A549 (cell line): ENCODE data around the gene TRIM29. TPM values are rescaled to one million over a fixed set of nuclear protein-coding genes. Genes with fewer than 3 reads are reported as not detected.

ENCODE experiments used
- ATAC-seq, 2 experiments: fragments of 200-7000 bp in 1 of 2; fragments of >200 bp in 1 of 2; cut with Nextera tagmentation in 1 of 2; cut with Tn5 transposase in 1 of 2; 3 replicates each; pipeline versions ENCODE4 v1.8.0 to v1.9.1; 2018 to 2020; ENCODE audit warnings: mild to moderate bottlenecking in 1 of 2, moderate library complexity in 1 of 2
- CTCF ChIA-PET: fragments of 300-600 bp; sonication (Branson Sonifier 250); formaldehyde crosslinking; extraction: SDS; loops from one replicate; lab custom pipeline; 2021; ENCODE audit warnings: antibody characterized with exemption, inconsistent platforms; lab: Yijun Ruan, JAX
- POLR2A ChIA-PET: fragments of 350-600 bp; formaldehyde crosslinking; extraction: SDS; loops from one replicate; lab custom pipeline; 2021; ENCODE audit warnings: antibody characterized with exemption, inconsistent platforms; lab: Yijun Ruan, JAX
- DNase-seq, 2 experiments: peaks; one replicate each; pipeline versions ENCODE4 v3.0.0 to v3.0.0-alpha.2; 2011 to 2016; ENCODE audit warnings: low read depth in 1 of 2, low spot score in 1 of 2
- FAIRE-seq: peaks from 2 replicates; lab custom pipeline; 2011; peaks lifted over from hg19 to GRCh38; lab: Jason Lieb, UNC
- H3K27ac ChIP-seq, 2 experiments: fragments of >200 bp; sonication (Bioruptor Twin); formaldehyde crosslinking; 3 replicates each; pipeline ENCODE4 v1.5.1; 2016 to 2017
- H3K4me1 ChIP-seq: fragments of >200 bp; sonication (Bioruptor Twin); formaldehyde crosslinking; 3 replicates; pipeline ENCODE4 v1.6.1; 2016
- H3K4me2 ChIP-seq: fragments of >200 bp; sonication (Bioruptor Twin); formaldehyde crosslinking; 3 replicates; pipeline ENCODE4 v1.6.1; 2016
- H3K4me3 ChIP-seq: fragments of >200 bp; sonication (Bioruptor Twin); formaldehyde crosslinking; 3 replicates; pipeline ENCODE4 v1.5.1; 2016
- H3K9me3 ChIP-seq: fragments of >200 bp; sonication (Bioruptor Twin); formaldehyde crosslinking; 3 replicates; pipeline ENCODE4 v1.6.1; 2016
- BHLHE40 ChIP-seq: IDR thresholded peaks from 2 replicates; pipeline ENCODE4 v1.6.1; 2012; ENCODE audit warnings: low read depth, low read length, inconsistent platforms
- CBX2 ChIP-seq: fragments of 200-600 bp; sonication (generic); IDR thresholded peaks from 2 replicates; pipeline ENCODE4 v1.6.1; 2016; ENCODE audit warnings: low read depth, mild to moderate bottlenecking, borderline replicate concordance
- CBX8 ChIP-seq: fragments of 200-600 bp; sonication (generic); IDR thresholded peaks from 2 replicates; pipeline ENCODE4 v1.6.1; 2016
- CHD2 ChIP-seq: fragments of 150-350 bp; IDR thresholded peaks from 2 replicates; pipeline ENCODE4 v1.6.1; 2014; ENCODE audit warnings: low read length; ENCODE audit not compliant: partially characterized antibody
- CHD4 ChIP-seq: fragments of 200-600 bp; sonication (generic); IDR thresholded peaks from 2 replicates; pipeline ENCODE4 v1.6.1; 2016; ENCODE audit warnings: antibody characterized with exemption, mild to moderate bottlenecking, borderline replicate concordance
- FOSB ChIP-seq: fragments of 250-450 bp; sonication (Bioruptor Pico); IDR thresholded peaks from 2 replicates; pipeline ENCODE4 v1.5.0; 2020; ENCODE audit warnings: mild to moderate bottlenecking, moderate library complexity
- FOSL2 ChIP-seq, 2 experiments: fragments of 450-650 bp in 1 of 2; fragments of >200 bp in 1 of 2; sonication (Bioruptor Twin) in 1 of 2; formaldehyde crosslinking; IDR thresholded peaks; 2 replicates each; pipeline versions ENCODE4 v1.5.0 to v1.6.1; 2016 to 2020; ENCODE audit warnings: mild to moderate bottlenecking in 1 of 2, moderate library complexity in 1 of 2
- GATA3 ChIP-seq: IDR thresholded peaks from 2 replicates; pipeline ENCODE4 v1.6.1; 2012; ENCODE audit warnings: borderline replicate concordance
- HOXA7 ChIP-seq: fragments of 250-450 bp; sonication (Bioruptor Pico); IDR thresholded peaks from 2 replicates; pipeline ENCODE4 v1.5.0; 2020; ENCODE audit warnings: mild to moderate bottlenecking, moderate library complexity
- HOXB13 ChIP-seq: fragments of 250-450 bp; sonication (Bioruptor Pico); IDR thresholded peaks from 2 replicates; pipeline ENCODE4 v1.5.0; 2020; ENCODE audit warnings: low read depth, mild to moderate bottlenecking, moderate library complexity
- HOXB5 ChIP-seq: fragments of 250-450 bp; sonication (Bioruptor Pico); IDR thresholded peaks from 2 replicates; pipeline ENCODE4 v1.5.0; 2020; ENCODE audit warnings: mild to moderate bottlenecking, moderate library complexity
- JUN ChIP-seq, 2 experiments: fragments of >200 bp; sonication (Bioruptor Twin); formaldehyde crosslinking; IDR thresholded peaks; 2 replicates in 1 of 2; 3 replicates in 1 of 2; pipeline ENCODE4 v1.6.1; 2016 to 2017
- KDM1A ChIP-seq: fragments of 200-600 bp; sonication (generic); IDR thresholded peaks from 2 replicates; pipeline ENCODE4 v1.6.1; 2016; ENCODE audit warnings: low read depth, mild to moderate bottlenecking
- MAFK ChIP-seq: fragments of 450-650 bp; IDR thresholded peaks from 2 replicates; pipeline ENCODE4 v1.6.1; 2014; ENCODE audit not compliant: partially characterized antibody
- MAZ ChIP-seq: fragments of 150-350 bp; IDR thresholded peaks from 2 replicates; pipeline ENCODE4 v1.6.1; 2014; ENCODE audit warnings: antibody characterized with exemption, low read depth, low read length, borderline replicate concordance
- MYC ChIP-seq: IDR thresholded peaks from 2 replicates; pipeline ENCODE4 v1.6.1; 2012; ENCODE audit warnings: mild to moderate bottlenecking, inconsistent platforms, low read length, improper control_type of control experiment, borderline replicate concordance
- NFE2L2 ChIP-seq: fragments of 150-350 bp; conservative IDR thresholded peaks from 2 replicates; pipeline ENCODE4 v1.6.1; 2014; ENCODE audit warnings: low read length
- NR3C1 ChIP-seq: fragments of >200 bp; sonication (Bioruptor Twin); formaldehyde crosslinking; IDR thresholded peaks from 3 replicates; pipeline ENCODE4 v1.6.1; 2017
- PHF8 ChIP-seq: fragments of 200-600 bp; sonication (generic); IDR thresholded peaks from 2 replicates; pipeline ENCODE4 v1.6.1; 2016; ENCODE audit warnings: low read depth, mild to moderate bottlenecking, antibody characterized with exemption, moderate library complexity, borderline replicate concordance
- POLR2AphosphoS2 ChIP-seq: conservative IDR thresholded peaks from 2 replicates; pipeline ENCODE4 v1.6.1; 2012; ENCODE audit warnings: low read length, improper control_type of control experiment, inconsistent platforms
- RARB ChIP-seq: fragments of 250-450 bp; sonication (Bioruptor Pico); IDR thresholded peaks from 2 replicates; pipeline ENCODE4 v1.8.0; 2021; ENCODE audit warnings: mild to moderate bottlenecking, moderate library complexity
- RNF2 ChIP-seq: fragments of 200-600 bp; sonication (generic); IDR thresholded peaks from 2 replicates; pipeline ENCODE4 v1.6.1; 2016; ENCODE audit warnings: low read depth, mild to moderate bottlenecking, antibody characterized with exemption, moderate library complexity, borderline replicate concordance
- ZC3H11A ChIP-seq: fragments of 450-650 bp; IDR thresholded peaks from 2 replicates; pipeline ENCODE4 v1.6.1; 2014; ENCODE audit warnings: antibody characterized with exemption, mild to moderate bottlenecking
- ZSCAN20 ChIP-seq: fragments of 250-450 bp; sonication (Bioruptor Pico); IDR thresholded peaks from 2 replicates; pipeline ENCODE4 v1.8.0; 2022; ENCODE audit warnings: mild to moderate bottlenecking, moderate library complexity
- WGBS: methylation state at CpG from one replicate; pipeline ENCODE4 v1.1.6; 2017; ENCODE audit errors: missing lambda C conversion rate; 5-methylcytosine and 5-hydroxymethylcytosine counted together
- polyA plus RNA-seq, 4 experiments: library from polyadenylated mRNA; depleted of rRNA in 3 of 4; stranded (reverse); fragments of >200 nt; fragmentation: RNase III in 1 of 4; extraction: RNeasy Plus Mini Kit Qiagen cat#74134 plus additional on column Dnase treatment in 1 of 4; gene quantifications; 2 replicates in 3 of 4; 3 replicates in 1 of 4; pipeline ENCODE4 v1.2.3, GENCODE V29; 2011 to 2017
- TF ChIP-seq, protein P1 (sequence below): fragments of 250-450 bp; sonication (Bioruptor Pico); IDR thresholded peaks from 2 replicates; pipeline ENCODE4 v1.5.0; 2020; ENCODE audit warnings: low read depth, mild to moderate bottlenecking, moderate library complexity
- TF ChIP-seq, protein P2 (sequence below): fragments of 450-650 bp; IDR thresholded peaks from 2 replicates; pipeline ENCODE4 v1.6.1; 2014; ENCODE audit warnings: antibody characterized with exemption
- TF ChIP-seq, protein P3 (sequence below): fragments of 150-350 bp; IDR thresholded peaks from 2 replicates; pipeline ENCODE4 v1.6.1; 2014; ENCODE audit warnings: low read depth, mild to moderate bottlenecking, low read length
- TF ChIP-seq, protein P4 (sequence below): fragments of >200 bp; sonication (Bioruptor Twin); formaldehyde crosslinking; IDR thresholded peaks from 2 replicates; pipeline ENCODE4 v1.6.1; 2016
- TF ChIP-seq, protein P5 (sequence below): fragments of >200 bp; sonication (Bioruptor Twin); formaldehyde crosslinking; IDR thresholded peaks from 3 replicates; pipeline ENCODE4 v1.5.1; 2016

Gene TRIM29
- polyA plus RNA-seq, 2 of the 4 experiments (the other 2 are of a cell fraction) = 2.7 to 3.6 TPM

DNA sequence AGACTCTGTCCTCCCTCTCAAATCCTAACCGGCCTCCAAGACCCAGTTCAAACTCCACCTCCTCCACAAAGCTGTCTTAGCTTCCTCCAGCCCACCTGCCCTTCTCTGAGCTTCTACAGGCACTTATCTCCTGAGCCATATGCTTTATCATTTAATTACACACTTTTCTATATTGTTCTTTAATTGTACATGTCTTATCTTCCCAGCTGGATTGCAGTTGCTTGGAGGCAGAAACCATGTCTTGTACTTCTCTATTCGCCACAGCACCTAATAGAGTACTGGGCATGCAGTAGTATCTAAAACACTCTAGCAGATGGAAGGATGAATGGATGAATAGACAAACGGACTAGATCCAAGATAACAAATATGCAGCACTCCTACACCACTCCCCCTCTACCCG, 11.3 kb downstream of the TRIM29 start:
- ATAC-seq = no peak
- Histone ChIP-seq H3K4me1 (peaks cover 50% of the 10 kb centered on the region), H3K4me2 (no peak overlapping the region), H3K9me3 (no peaks in the 10 kb centered on the region), H3K27ac (no peak overlapping the region; a peak in 1 of 6 replicates), H3K4me3 (no peak overlapping the region)
- no peak for DNase-seq
- WGBS = 64% methylated on average over 4 of the region's 4 CpGs
- no peak for FAIRE-seq
- no peak for TF ChIP-seq FOSL2 (IDR thresholded peaks at IDR 0.05)
- no peak for TF ChIP-seq FOSL2 (CRISPR knock-in tag; IDR thresholded peaks at IDR 0.05)
- TF ChIP-seq CBX8 = no peak
- TF ChIP-seq ZC3H11A = no peak
- TF ChIP-seq BHLHE40 = no peak
- TF ChIP-seq, protein P1, sequence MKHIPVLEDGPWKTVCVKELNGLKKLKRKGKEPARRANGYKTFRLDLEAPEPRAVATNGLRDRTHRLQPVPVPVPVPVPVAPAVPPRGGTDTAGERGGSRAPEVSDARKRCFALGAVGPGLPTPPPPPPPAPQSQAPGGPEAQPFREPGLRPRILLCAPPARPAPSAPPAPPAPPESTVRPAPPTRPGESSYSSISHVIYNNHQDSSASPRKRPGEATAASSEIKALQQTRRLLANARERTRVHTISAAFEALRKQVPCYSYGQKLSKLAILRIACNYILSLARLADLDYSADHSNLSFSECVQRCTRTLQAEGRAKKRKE (CRISPR knock-in tag) = no peak
- no peak for TF ChIP-seq NFE2L2
- no peak for TF ChIP-seq PHF8
- TF ChIP-seq CHD4 = no peak
- TF ChIP-seq HOXB5 (CRISPR knock-in tag) = no peak
- no peak for TF ChIP-seq KDM1A
- no peak for TF ChIP-seq CBX2
- no peak for TF ChIP-seq RARB (CRISPR knock-in tag)
- TF ChIP-seq GATA3 = no peak
- no peak for TF ChIP-seq HOXA7 (CRISPR knock-in tag)
- TF ChIP-seq JUN (IDR thresholded peaks at IDR 0.05) = no peak
- TF ChIP-seq, protein P2, sequence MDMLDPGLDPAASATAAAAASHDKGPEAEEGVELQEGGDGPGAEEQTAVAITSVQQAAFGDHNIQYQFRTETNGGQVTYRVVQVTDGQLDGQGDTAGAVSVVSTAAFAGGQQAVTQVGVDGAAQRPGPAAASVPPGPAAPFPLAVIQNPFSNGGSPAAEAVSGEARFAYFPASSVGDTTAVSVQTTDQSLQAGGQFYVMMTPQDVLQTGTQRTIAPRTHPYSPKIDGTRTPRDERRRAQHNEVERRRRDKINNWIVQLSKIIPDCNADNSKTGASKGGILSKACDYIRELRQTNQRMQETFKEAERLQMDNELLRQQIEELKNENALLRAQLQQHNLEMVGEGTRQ = no peak
- TF ChIP-seq NR3C1 = no peak
- TF ChIP-seq FOSB (CRISPR knock-in tag) = no peak
- TF ChIP-seq POLR2AphosphoS2 = no peak
- ChIA-PET POLR2A (no interaction called here), CTCF (interaction anchor here (1.0 to 2.2 kb wide), 2 partner anchors 14 to 18 kb away, joined by 3 to 12 read pairs; no protein-coding TSS in a partner anchor)

DNA sequence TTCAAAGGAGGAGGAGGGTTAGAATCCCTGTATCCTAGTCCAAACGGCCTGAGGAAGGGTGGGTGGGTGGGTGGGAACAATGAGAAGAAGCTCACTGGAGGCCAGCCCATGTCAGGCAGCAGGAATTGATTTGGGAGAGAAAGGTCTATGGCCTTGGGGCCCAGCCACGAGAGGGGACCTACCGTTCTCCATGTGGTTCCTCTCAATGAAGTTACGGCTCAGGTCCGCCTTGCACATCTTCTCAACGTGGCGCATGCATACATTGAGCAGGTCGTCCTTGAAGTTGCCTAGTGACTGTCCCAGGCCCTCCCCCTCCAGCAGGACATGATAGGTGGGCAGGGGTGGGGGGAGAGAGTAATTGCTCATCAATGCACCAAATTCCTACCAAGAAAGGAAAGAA, 12.4 kb downstream of the TRIM29 start:
- DNase-seq (no peak), FAIRE-seq (no peak), ATAC-seq (no peak)
- H3K4me2 ChIP-seq = peak overlapping the region; percentile 43; the same call in 1 of the 3 replicates
- H3K27ac ChIP-seq = peak overlapping the region in 1 of 2 experiments; percentile 35; a peak in 1 of 6 replicates
- CTCF ChIA-PET = interaction anchor here (1.0 to 1.4 kb wide), 2 partner anchors 12 to 17 kb away, joined by 3 to 5 read pairs; no protein-coding TSS in a partner anchor
- H3K9me3 ChIP-seq = no peaks in the 10 kb centered on the region
- POLR2A ChIA-PET = no interaction called here
- 82% methylated on average over 7 of the region's 8 CpGs for WGBS
- H3K4me3 ChIP-seq = no peak overlapping the region
- peaks cover 55% of the 10 kb centered on the region for H3K4me1 ChIP-seq
- TF ChIP-seq ZC3H11A = no peak
- TF ChIP-seq PHF8 = no peak
- TF ChIP-seq, protein P3, sequence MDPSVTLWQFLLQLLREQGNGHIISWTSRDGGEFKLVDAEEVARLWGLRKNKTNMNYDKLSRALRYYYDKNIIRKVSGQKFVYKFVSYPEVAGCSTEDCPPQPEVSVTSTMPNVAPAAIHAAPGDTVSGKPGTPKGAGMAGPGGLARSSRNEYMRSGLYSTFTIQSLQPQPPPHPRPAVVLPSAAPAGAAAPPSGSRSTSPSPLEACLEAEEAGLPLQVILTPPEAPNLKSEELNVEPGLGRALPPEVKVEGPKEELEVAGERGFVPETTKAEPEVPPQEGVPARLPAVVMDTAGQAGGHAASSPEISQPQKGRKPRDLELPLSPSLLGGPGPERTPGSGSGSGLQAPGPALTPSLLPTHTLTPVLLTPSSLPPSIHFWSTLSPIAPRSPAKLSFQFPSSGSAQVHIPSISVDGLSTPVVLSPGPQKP = no peak
- TF ChIP-seq MAZ = no peak
- TF ChIP-seq CHD4 = no peak
- TF ChIP-seq POLR2AphosphoS2 = no peak
- TF ChIP-seq CHD2 = no peak
- TF ChIP-seq, protein P1 (CRISPR knock-in tag) = no peak
- no peak for TF ChIP-seq BHLHE40
- TF ChIP-seq JUN (IDR thresholded peaks at IDR 0.05) = no peak
- TF ChIP-seq MYC = no peak
- no peak for TF ChIP-seq MAFK
- no peak for TF ChIP-seq ZSCAN20 (CRISPR knock-in tag)
- TF ChIP-seq, protein P4, sequence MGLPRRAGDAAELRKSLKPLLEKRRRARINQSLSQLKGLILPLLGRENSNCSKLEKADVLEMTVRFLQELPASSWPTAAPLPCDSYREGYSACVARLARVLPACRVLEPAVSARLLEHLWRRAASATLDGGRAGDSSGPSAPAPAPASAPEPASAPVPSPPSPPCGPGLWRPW = no peak
- no peak for TF ChIP-seq HOXB13 (CRISPR knock-in tag)
- no peak for TF ChIP-seq RNF2
- TF ChIP-seq, protein P5, sequence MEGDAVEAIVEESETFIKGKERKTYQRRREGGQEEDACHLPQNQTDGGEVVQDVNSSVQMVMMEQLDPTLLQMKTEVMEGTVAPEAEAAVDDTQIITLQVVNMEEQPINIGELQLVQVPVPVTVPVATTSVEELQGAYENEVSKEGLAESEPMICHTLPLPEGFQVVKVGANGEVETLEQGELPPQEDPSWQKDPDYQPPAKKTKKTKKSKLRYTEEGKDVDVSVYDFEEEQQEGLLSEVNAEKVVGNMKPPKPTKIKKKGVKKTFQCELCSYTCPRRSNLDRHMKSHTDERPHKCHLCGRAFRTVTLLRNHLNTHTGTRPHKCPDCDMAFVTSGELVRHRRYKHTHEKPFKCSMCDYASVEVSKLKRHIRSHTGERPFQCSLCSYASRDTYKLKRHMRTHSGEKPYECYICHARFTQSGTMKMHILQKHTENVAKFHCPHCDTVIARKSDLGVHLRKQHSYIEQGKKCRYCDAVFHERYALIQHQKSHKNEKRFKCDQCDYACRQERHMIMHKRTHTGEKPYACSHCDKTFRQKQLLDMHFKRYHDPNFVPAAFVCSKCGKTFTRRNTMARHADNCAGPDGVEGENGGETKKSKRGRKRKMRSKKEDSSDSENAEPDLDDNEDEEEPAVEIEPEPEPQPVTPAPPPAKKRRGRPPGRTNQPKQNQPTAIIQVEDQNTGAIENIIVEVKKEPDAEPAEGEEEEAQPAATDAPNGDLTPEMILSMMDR = no peak
